ENCODE results near the gene PDZD2. TPM values are rescaled to one million over a fixed set of nuclear protein-coding genes. Genes with fewer than 3 reads are reported as not detected.

The PDZD2 gene
- total RNA-seq, 1 donor from 2014 or later, result 0.38 TPM

DNA sequence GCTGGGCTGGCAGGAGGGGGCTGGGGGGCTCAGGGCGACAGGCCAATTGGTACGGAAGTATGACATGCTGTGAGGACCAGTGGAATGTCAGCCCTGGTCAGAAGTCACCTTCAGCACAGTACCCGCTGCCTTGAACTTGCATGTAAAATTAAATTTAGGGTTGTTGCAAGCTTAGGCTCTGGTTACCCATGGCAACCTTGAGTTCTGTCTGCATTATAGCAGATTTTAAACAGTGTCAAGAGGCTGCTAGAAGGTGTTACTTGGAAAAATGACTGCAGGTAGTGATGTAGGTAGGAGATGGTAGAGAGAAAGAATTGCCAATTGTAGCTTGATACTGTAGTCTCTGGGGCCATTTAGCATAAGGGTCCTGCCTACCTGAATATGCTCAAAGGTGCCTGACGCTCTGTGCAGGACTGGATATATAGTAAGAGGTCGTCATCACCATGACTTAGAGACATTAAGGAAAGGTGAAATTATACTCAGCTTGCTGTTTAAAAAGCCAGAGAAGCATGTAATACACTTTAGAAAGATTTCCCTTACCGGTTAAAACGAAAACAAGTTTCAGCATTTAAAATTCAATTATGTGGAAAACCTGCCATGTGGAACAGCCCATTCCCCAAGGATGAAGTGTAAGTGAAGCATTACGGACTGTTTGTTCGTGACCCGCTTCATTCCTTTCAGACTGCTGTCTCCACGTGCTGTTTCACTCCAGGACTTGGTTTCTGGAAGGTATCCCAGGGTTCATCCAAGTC lies 169.0 kb downstream of the PDZD2 start:
- TF ChIP-seq, protein P1, sequence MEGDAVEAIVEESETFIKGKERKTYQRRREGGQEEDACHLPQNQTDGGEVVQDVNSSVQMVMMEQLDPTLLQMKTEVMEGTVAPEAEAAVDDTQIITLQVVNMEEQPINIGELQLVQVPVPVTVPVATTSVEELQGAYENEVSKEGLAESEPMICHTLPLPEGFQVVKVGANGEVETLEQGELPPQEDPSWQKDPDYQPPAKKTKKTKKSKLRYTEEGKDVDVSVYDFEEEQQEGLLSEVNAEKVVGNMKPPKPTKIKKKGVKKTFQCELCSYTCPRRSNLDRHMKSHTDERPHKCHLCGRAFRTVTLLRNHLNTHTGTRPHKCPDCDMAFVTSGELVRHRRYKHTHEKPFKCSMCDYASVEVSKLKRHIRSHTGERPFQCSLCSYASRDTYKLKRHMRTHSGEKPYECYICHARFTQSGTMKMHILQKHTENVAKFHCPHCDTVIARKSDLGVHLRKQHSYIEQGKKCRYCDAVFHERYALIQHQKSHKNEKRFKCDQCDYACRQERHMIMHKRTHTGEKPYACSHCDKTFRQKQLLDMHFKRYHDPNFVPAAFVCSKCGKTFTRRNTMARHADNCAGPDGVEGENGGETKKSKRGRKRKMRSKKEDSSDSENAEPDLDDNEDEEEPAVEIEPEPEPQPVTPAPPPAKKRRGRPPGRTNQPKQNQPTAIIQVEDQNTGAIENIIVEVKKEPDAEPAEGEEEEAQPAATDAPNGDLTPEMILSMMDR (IDR thresholded peaks at IDR 0.05), result no peak
- intact Hi-C loops (cut with micrococcal nuclease), result loop anchor here (5.0 kb wide), 1 partner anchor 269 kb away; no protein-coding TSS in a partner anchor
- ChIA-PET POLR2A (no interaction called here), CTCF (no interaction called here)
- Mint-ChIP-seq H3K36me3 (ENCODE audit: low read depth) (no peaks in the 10 kb centered on the region), H3K9me3 (no peaks in the 10 kb centered on the region), H3K4me1 (no peaks in the 10 kb centered on the region), H3K27me3 (peaks cover 8% of the 10 kb centered on the region), H3K4me3 (no peak overlapping the region), H3K27ac (no peak overlapping the region)
- DNase-seq (no peak), ATAC-seq (ENCODE audit: low read depth) (no peak)

DNA sequence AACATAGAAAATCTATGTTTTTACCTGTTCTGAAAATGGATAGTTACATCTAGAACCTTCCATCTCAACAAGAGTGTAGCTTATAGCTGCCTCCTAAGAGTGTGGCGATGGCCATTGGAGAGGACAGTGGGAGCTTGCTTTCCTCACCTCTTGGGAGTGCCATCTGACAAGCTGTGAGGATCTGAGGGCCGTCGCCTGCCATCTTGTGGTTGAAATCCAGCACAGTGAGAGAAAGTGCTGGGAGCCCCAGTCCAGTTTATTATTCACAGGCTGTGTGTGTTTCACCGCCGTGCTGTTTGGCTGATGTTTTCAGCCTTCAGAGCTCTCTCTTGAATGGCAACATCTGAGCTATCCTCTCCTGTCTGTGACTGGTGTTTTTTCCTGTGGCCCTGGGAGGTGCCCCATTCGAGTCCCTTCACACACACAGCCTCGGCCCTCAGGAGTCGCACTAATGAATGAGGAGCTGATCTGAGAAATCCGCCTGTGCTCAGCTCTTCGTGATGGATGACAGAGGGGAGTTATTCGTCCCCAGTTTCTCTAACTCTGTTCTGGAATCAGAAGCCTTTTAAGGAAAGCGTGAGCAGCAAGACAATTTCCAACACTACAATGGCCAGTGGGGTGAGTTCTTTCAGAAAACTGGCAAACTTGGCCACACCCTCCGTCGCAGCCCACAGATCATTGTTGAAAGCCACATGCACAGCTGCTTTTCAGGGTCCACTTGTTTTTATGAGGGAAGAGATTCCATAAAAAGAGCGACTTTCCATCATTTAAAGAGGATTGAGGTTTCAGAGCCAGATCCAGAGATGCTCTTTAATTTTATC lies 170.3 kb downstream of the PDZD2 start:
- POLR2A ChIA-PET, result no interaction called here
- TF ChIP-seq, protein P1 (IDR thresholded peaks at IDR 0.05), result no peak
- no peak for DNase-seq
- Mint-ChIP-seq H3K4me1 (no peaks in the 10 kb centered on the region), H3K4me3 (no peak overlapping the region), H3K9me3 (no peaks in the 10 kb centered on the region), H3K27me3 (peaks cover 6% of the 10 kb centered on the region), H3K36me3 (ENCODE audit: low read depth) (no peaks in the 10 kb centered on the region), H3K27ac (no peak overlapping the region)
- ATAC-seq (ENCODE audit: low read depth), result no peak
- CTCF ChIA-PET, result no interaction called here
- intact Hi-C loops (cut with micrococcal nuclease), result loop anchor here (5.0 kb wide), 1 partner anchor 268 kb away; no protein-coding TSS in a partner anchor

DNA sequence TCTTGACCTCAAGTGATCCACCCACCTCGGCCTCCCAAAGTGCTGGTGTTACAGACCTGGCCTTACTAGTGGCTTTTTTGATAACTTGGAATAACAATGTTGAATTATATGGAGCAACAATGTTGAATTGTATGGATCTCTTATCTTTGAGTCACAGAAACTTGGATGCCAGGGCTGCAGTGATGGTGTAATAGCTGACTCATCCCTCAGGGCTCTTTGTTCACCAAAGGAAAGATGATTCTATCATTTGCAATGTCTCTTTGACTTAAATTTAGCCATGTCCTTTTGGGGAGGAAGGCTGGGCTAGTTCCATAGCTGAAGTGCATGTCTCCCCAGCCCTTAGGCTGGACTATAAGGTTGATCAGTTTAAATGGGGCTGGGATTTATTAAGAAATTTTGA lies 172.3 kb downstream of the PDZD2 start:
- peaks cover 6% of the 10 kb centered on the region for H3K27me3 Mint-ChIP-seq
- DNase-seq, result no peak
- CTCF ChIA-PET, result no interaction called here
- H3K4me1 Mint-ChIP-seq, result no peaks in the 10 kb centered on the region
- H3K4me3 Mint-ChIP-seq, result no peak overlapping the region
- intact Hi-C loops (cut with micrococcal nuclease), result no loop called here
- TF ChIP-seq, protein P1 (IDR thresholded peaks at IDR 0.05), result no peak
- POLR2A ChIA-PET, result no interaction called here
- H3K36me3 Mint-ChIP-seq (ENCODE audit: low read depth), result no peaks in the 10 kb centered on the region
- no peak for ATAC-seq (ENCODE audit: low read depth)
- no peak overlapping the region for H3K27ac Mint-ChIP-seq
- H3K9me3 Mint-ChIP-seq, result no peaks in the 10 kb centered on the region

DNA sequence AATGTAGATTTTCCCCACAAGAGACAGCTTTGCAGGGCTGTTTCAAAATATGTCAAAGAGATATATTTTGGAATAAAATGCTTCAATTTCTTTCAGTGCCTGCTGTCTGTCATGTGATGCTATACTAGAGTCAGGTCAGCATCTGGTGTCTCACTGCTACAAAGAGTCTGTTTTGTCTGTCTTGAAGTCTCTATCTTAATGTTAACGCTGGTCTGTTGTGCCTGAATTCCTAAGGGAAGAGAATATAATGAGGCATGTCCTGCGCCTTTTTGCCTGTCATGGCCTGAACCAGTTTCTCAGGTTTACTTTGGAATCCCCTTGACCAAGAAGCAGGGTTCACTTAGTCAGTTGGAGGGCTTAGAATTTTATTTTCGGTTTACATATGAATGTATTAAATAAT lies 176.4 kb downstream of the PDZD2 start:
- DNase-seq (no peak), ATAC-seq (ENCODE audit: low read depth) (no peak)
- no peak overlapping the region for H3K4me3 Mint-ChIP-seq
- ChIA-PET CTCF (no interaction called here), POLR2A (no interaction called here)
- no peaks in the 10 kb centered on the region for H3K4me1 Mint-ChIP-seq
- H3K9me3 Mint-ChIP-seq, result peaks cover 4% of the 10 kb centered on the region
- no peaks in the 10 kb centered on the region for H3K36me3 Mint-ChIP-seq (ENCODE audit: low read depth)
- no peak overlapping the region for H3K27ac Mint-ChIP-seq
- intact Hi-C loops (cut with micrococcal nuclease), result no loop called here
- TF ChIP-seq, protein P1 (IDR thresholded peaks at IDR 0.05), result no peak
- peaks cover 2% of the 10 kb centered on the region for H3K27me3 Mint-ChIP-seq

DNA sequence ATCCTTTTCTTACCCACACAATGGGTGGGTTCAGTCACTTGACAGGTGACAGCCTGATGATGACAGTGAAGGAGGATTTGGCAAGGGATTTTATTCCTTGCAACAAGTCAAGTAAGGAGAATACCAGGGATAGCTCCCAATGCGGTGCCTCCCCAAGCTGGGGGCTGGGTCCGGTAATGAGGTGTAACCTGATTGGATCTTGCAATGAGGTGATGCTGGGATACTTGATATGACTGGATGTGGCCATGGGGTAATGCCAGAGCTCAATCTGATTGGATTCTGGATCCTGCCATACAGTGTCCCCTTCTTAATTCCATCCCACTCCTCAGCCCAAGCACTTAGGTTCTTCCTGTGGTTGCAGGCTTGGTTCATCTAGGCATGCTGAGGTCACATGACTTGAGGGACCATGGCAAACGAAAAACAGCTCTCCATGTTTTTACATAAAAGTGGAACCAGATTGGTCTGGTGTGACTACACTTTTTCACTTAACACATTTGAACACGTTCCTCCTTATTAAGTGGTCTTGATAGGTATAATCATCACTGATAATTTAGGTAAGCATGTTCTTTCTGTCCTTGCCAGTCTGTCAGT lies 181.1 kb downstream of the PDZD2 start:
- ChIA-PET CTCF (no interaction called here), POLR2A (no interaction called here)
- no peaks in the 10 kb centered on the region for H3K4me1 Mint-ChIP-seq
- H3K36me3 Mint-ChIP-seq (ENCODE audit: low read depth), result no peaks in the 10 kb centered on the region
- TF ChIP-seq, protein P1 (IDR thresholded peaks at IDR 0.05), result no peak
- H3K27ac Mint-ChIP-seq, result no peak overlapping the region
- peaks cover 4% of the 10 kb centered on the region for H3K9me3 Mint-ChIP-seq
- H3K4me3 Mint-ChIP-seq, result no peak overlapping the region
- intact Hi-C loops (cut with micrococcal nuclease), result no loop called here
- ATAC-seq (ENCODE audit: low read depth), result no peak
- H3K27me3 Mint-ChIP-seq, result peaks cover 13% of the 10 kb centered on the region
- no peak for DNase-seq

Data from activated B cell treated with CpG ODN at 0.5 μM for 24 hours (primary cell).